ENCODE results near the gene BICC1.

DNA sequence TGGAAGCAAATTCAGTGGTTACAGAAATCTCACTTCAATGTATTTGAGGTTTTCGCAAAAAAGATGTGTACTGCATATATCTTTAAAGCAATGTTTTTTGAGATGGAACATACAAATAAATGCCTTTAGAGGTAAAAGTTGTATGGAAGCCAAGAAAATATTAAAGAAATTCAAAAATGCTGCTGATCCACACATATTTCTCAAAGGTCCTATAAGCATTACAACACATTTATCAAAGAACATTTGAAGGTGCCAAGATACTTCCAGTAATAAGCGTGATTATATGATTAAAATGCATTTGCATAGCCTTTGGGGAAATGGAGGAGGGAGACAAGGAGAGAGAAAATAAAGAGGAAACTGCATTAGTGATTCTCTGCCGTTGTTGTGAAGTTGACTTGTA, 260.1 kb downstream of the BICC1 start:
- TF ChIP-seq, protein P1, sequence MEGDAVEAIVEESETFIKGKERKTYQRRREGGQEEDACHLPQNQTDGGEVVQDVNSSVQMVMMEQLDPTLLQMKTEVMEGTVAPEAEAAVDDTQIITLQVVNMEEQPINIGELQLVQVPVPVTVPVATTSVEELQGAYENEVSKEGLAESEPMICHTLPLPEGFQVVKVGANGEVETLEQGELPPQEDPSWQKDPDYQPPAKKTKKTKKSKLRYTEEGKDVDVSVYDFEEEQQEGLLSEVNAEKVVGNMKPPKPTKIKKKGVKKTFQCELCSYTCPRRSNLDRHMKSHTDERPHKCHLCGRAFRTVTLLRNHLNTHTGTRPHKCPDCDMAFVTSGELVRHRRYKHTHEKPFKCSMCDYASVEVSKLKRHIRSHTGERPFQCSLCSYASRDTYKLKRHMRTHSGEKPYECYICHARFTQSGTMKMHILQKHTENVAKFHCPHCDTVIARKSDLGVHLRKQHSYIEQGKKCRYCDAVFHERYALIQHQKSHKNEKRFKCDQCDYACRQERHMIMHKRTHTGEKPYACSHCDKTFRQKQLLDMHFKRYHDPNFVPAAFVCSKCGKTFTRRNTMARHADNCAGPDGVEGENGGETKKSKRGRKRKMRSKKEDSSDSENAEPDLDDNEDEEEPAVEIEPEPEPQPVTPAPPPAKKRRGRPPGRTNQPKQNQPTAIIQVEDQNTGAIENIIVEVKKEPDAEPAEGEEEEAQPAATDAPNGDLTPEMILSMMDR (IDR thresholded peaks at IDR 0.05; ENCODE audit: extremely low read depth in 1 of 2, insufficient read depth in 1 of 2, low read depth in 1 of 2, low read length in 2 of 2): no peak
- TF ChIP-seq POLR2A (IDR thresholded peaks at IDR 0.05; ENCODE audit: low read depth, low read length) (no peak), MAX (IDR thresholded peaks at IDR 0.05; ENCODE audit: insufficient read depth, insufficient read length) (no peak), EZH2 (IDR thresholded peaks at IDR 0.05; ENCODE audit: borderline replicate concordance, low read depth, low read length, severe bottlenecking) (no peak), JUN (IDR thresholded peaks at IDR 0.05; ENCODE audit: borderline replicate concordance, insufficient read depth, insufficient read length, low read depth) (no peak), POLR2AphosphoS5 (IDR thresholded peaks at IDR 0.05; ENCODE audit: insufficient read depth, low read depth, low read length) (no peak), GATA2 (IDR thresholded peaks at IDR 0.05; ENCODE audit: insufficient read depth, insufficient read length, low read depth, low read length) (no peak), MYC (IDR thresholded peaks at IDR 0.05; ENCODE audit: low read depth, low read length) (no peak), FOS (IDR thresholded peaks at IDR 0.05; ENCODE audit: borderline replicate concordance, insufficient read depth, low read length) (no peak)
